ENCODE data around the gene RASAL2.

- TF ChIP-seq CTCF (conservative IDR thresholded peaks at IDR 0.05 in 1 of 2, IDR thresholded peaks at IDR 0.05 in 1 of 2; ENCODE audit: low read depth in 1 of 2, low read length in 2 of 2) (no peak), EZH2 (IDR thresholded peaks at IDR 0.05; ENCODE audit: low read length, missing control alignments) (no peak)
These were observed 390.9 kb downstream of the RASAL2 start for GRCh38 chr1:178484698-178485225.
